ENCODE results near the gene DOC2B.
"Not testable (repeated sequence)": the region's sequence is repeated elsewhere in the genome, so short reads cannot be mapped to it uniquely, and the experiment has no call there.

GRCh38 chr17:136531-136930 is 44.9 kb downstream of the DOC2B start:
- TF ChIP-seq CTCF (IDR thresholded peaks at IDR 0.05) = peak in 3 of 4 experiments; percentile 8 to 49 (median 27)
- not testable (repeated sequence) for TF ChIP-seq EP300, POLR2A, POLR2AphosphoS5 (IDR thresholded peaks at IDR 0.05)

All from gastroesophageal sphincter (tissue), 3 donors.